GM04504 (cell line): ENCODE measurements around the gene ACTMAP.
"Not testable (repeated sequence)": the region's sequence is repeated elsewhere in the genome, so short reads cannot be mapped to it uniquely, and the experiment has no call there.

Experiments
- DNase-seq: peaks from one replicate; pipeline ENCODE4 v3.0.0-alpha.2; 2012; ENCODE audit warnings: low read depth

ACTMAP gene

DNA sequence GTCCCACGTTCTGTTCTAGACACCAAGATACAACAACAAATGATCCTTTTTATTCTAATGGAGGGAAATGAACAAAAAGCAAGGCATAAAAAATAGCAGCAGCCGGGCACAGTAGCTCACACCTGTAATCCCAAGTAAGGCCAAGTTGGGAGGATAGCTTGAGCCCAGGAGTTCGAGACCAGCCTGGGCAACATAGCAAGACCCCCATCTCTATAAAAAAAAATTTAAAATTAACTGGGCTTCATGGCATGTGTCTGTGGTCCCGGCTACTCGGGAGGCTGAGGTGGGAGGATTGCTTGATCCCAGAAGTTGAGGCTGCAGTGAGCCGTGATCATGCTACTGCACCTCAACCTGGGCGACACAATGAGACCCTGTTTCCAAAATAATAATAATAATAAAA is 26.1 kb upstream of the ACTMAP start:
- no peak for DNase-seq

DNA sequence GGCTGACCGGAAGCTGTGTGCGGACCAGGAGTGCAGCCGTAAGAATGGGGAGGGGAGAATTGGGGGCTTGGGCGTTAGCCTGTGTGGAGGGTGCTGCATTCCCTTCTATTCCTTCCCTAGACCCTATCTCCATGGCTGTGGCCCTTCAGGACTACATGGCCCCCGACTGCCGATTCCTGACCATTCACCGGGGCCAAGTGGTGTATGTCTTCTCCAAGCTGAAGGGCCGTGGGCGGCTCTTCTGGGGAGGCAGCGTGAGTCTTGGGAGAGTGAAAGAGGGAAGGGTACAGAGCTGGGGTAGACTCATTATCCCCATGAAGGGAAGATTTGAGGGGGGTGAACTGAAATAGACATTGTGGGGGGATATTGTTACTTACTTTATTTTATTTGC is 25.4 kb upstream of the ACTMAP start:
- DNase-seq, result no peak

DNA sequence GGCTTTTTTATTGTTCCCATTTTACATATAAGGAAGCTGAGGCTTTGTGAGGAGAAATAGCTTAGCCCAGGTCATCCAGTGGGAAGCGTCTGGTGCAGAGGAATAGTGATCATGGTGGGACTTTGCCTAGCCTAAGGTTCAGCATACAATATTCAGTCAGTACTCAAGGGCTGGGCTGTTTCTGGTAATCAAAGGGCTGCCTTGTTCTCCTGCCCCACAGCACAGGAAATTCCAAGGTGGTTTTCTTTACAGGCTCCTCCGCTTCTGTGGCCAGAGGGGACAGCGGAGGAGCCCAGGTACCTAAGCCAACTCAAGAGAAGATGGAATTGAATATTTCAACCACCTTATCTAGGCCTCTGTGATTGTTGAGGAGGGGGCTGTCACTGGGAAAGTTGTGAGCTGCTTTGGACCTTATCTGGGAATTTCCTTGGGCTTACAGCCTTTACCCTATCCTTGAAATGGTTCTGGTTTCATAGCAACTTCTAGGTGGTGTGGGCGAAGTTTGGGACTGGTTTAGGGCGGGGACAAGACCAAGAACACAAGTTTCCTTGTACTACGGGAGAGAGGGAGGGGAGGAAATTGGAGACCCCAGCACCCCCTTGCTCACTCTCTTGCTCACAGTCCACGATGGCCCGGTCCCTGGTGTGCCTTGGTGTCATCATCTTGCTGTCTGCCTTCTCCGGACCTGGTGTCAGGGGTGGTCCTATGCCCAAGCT is 24.8 kb upstream of the ACTMAP start, which contains the start of gene MIA:
TSS of gene MIA (plus strand) at position 606 of the 716 bp plus-strand sequence. CDS start at position 628, 22 bp downstream.
- no peak for DNase-seq

DNA sequence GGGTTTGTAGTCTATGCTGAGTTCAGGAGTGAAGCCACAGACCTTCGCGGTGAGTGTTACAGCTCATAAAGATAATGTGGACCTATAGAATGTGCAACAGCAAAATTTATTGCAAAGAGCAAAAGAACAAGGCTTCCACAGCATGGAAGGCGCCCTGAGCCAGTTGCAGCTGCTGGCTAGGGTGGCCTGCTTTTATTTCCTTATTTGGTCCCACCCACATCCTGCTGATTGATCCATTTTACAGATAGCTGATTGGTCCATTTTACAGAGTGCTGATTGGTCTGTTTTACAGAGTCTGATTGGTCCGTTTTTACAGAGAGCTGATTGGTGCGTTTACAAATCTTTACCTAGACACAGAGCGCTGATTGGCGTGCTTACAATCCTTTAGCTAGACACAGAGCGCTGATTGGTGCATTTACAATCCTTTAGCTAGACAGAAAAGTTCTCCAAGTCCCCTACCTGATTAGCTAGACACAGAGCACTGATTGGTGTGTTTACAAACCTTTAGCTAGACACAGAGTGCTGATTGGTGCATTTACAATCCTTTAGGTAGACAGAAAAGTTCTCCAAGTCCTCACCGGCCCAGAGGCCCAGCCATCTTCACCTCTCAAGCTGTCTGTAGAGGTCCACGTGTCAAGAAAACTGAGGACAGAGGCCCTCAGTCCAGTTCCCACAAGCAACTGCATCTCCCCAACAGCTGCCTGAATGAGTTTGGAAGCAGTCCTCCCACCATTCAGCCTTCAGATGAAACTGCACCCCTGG is 21.0 kb upstream of the ACTMAP start:
- DNase-seq, result not testable (repeated sequence)

DNA sequence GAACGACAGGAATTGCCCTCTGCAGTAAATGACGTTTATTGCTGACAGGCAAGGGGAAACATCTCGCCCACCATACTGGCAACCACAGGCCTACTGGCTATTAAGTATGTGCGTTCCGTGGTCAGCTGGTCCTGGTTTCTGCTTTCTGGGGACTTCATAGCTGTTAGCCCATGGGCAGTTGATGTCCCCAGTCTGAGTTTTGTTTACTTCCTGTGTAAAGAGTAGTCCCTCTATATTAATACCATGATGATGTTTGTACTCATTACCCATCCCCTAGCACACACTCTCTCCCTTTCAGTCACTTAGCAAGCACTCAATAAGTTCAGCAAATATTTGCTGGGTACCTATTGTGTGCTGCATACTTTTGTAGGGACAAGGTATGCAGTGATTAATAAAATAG is 18.6 kb upstream of the ACTMAP start:
- DNase-seq, result no peak

DNA sequence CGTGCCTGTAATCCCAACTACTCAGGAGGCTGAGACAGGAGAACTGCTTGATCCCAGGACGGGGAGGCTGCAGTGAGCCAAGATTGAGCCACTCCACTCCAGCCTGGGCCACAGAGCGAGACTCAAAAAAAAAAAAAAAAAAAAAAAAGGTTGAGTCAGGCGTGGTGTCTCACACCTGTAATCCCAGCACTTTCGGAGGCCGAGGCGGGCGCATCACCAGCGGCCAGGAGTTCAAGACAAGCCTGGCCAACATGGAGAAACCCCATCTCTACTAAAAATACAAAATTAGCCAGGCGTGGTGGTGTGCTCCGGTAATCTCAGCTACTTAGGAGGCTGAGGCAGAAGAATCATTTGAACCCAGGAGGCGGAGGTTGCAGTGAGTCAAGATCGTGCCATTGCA is 16.1 kb upstream of the ACTMAP start:
- not testable (repeated sequence) for DNase-seq

DNA sequence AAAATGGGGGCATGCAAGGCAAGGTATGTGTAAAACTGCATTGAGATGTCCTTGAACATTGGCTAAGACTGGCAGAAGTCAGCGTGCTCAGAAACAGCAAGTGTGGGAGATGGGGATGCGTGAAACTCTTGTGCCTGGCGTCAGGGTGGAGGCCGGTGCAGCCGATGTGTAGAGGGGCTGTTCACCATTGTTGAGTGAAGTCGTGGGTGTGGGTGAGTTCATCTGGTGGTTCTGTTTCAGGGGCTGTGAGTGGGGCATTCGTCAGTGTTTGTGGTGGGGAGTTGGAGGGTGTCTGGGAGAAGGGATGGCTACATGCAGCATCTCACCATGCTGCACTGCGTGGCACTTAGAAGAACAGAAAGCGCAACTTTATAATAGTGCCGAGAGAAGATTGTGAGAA is 13.7 kb upstream of the ACTMAP start:
- no peak for DNase-seq

DNA sequence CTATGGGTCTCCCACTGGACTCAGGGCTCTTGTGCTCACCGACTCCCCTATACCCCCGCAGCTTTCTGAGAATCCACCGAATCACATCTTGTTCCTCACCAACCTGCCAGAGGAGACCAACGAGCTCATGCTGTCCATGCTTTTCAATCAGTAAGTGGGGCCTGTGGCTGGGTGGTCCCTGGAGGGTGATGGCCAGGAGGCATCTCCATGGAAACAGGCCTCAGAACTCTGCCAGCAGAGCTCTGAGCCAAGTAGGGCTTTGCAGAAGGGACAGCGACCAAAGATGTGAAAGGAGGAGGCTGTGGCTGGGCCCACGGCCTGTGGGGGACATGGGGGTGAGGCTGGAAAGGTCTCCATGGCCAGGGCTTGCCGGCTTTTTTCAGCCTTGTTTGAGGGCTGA is 13.2 kb upstream of the ACTMAP start:
- DNase-seq, result no peak

DNA sequence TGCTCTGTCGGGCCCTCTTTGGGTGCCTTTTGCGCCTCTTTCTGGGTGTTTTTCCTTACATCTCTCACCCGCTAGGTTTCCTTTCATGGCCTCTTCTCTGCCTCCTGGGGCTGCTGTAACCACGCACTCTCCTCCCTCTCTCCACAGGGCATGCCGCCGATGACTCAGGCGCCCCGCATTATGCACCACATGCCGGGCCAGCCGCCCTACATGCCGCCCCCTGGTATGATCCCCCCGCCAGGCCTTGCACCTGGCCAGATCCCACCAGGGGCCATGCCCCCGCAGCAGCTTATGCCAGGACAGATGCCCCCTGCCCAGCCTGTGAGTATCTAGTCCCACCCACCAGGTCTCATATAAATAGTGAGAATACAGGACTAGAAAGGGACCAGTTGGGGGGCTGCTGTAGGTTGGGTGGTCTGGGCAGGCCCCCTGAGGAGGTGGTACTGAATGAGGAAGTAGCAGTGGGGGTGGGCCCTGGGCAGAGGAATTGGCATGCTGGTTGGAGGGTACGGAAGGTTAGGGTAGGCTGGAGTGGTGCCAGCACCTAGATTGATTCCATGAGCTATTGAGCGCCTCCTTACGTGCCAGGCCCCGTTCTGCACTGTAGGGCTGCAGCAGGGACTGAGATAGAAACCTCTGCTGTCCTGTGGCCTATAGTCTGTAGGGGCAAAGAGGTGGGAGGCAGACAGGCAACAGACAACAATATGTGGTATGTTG is 12.6 kb upstream of the ACTMAP start:
- no peak for DNase-seq

DNA sequence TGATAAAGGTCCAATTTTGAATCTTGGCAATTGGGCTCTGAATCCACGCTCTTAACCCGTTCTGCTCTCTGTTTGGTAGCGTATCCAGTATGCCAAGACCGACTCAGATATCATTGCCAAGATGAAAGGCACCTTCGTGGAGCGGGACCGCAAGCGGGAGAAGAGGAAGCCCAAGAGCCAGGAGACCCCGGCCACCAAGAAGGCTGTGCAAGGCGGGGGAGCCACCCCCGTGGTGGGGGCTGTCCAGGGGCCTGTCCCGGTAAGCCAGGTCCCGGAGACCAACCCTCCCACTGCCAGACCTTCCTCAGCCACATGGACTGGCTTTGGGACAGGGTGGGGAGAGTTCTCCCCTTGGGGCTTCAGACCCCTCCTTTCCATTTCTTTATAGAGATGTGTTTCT is 9.1 kb upstream of the ACTMAP start:
- no peak for DNase-seq

DNA sequence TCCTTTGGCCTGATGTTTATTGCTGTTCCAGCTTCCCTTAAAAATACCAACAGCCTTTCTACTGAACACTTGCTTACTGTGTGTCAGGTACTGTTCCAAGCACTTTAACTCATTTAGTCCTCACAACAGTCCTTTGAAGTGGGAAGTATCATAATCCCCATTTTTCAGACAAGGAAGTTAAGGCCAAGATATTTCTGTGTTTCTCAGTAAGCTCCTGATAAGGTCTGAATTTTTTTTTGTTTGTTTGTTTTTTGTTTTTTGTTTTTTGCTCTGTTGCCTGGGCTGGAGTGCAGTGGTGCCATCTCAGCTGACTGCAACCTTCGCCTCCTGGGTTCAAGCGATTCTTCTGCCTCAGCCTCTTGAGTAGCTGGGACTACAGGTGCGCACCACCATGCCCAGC is 8.2 kb upstream of the ACTMAP start:
- DNase-seq, result no peak

DNA sequence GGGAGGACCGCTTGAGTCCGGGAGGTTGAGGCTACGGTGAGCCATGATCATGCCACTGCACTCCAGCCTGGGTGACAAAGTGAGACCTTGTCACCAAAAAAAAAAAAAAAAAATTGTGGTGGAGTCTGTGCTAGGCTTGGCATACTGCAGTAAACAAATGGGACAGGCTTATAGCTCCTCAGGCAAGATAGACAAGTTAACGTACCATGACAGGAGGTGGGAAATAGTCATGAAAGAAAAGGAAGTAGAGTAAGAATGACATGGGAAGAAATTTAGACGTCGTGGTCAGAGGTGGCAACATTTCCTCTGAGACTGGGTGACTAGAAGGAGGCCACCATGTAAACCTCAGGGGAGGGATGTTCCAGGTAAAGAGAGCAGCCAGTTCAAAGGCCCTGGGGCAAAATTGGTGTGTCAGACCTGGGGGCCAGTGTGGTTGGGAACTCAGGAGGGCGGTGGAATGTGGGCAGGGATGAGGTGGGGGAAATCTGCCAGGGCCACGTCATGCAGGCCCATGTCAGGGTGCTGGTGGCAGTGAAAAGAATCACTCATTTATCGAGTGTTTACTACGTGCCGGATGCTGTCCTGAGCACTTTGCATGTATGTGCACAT is 6.3 kb upstream of the ACTMAP start:
- DNase-seq, result no peak

DNA sequence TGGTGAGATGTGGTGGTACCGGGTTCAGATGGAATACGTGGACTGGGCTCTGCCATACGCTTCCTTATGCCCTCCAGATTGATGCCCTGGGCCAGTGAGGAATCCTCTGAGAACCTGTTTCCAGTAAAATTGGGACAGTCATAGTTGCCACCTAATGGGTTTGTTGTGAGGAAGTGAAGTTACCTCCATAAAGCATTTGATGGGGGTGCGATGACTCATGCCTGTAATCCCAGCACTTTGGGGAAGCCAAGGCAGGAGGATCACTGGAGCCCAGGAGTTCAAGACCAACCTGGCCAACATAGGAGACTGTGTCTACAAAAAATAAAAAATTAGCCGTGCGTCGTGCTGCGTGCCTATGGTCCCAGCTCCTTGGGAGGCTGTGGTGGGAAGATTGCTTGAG is 5.5 kb upstream of the ACTMAP start:
- DNase-seq, result no peak

DNA sequence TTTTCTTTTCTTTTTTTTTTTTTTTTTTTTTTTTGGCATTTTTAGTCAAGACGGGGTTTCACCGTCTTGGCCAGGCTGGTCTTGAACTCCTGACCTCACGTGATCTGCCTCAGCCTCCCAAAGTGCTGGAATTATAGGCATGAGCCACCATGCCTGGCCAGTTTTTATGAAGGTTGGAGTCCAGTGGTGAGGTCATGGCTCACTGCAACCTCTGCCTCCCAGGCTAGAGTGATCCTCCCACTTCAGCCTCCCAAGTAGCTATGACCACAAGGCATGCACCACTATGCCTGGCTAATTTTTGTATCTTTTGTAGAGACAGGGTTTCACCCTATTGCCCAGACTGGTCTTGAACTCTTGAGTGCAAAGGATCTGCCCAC is 5.0 kb upstream of the ACTMAP start:
- no peak for DNase-seq

DNA sequence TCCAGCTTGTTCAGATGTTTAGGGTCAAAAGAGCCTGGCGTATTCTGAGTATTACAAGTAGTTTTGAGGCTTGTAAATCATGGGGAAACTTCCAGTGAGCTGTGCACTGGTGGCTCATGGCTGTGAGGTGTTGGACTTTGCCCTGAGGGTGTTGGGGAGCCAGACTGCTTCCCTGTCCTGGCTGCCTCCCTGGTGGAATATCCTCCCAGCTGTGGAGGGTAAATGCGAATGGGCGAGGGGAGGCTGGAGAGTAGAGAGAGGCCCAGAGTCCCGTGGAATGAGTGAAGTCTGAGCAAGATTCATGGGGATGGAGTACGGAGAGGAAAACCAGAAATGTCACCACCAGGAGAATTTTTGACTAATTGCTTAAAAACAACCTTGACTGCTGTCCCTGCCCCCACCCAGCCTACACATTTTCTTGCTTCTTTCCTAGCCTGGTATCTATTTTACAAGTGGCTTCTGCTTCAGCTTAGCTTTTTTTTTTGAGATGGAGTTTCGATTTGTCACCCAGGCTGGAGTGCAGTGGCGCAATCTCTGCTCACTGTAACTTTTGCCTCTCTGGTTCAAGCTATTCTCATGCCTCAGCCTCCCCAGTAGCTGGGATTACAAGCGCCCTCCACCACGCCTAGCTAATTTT is 4.5 kb upstream of the ACTMAP start:
- DNase-seq, result no peak

DNA sequence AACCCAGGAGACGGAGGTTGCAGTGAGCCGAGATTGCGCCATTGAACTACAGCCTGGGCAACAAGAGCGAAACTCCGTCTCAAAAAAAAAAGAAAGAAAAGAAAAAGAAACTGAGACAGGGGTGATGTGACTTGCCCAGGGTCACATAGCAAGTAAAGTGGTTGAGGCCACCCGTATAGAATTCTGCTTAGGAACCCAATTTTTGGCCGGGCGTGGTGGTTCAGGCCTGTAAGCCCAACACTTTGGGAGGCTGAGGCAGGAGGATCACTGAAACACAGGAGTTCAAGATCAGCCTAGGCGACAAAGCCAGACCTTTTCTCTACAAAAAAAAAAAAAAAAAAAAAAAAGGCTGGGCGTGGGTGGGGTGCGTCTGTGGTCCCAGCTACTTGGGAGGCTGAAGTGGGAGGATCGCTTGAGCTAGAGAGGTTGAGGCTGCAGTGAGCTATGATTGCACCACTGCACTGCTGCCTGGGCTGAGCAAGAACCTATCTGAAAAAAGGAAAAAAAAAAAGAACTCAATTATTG is 2.0 kb upstream of the ACTMAP start:
- DNase-seq, result no peak

DNA sequence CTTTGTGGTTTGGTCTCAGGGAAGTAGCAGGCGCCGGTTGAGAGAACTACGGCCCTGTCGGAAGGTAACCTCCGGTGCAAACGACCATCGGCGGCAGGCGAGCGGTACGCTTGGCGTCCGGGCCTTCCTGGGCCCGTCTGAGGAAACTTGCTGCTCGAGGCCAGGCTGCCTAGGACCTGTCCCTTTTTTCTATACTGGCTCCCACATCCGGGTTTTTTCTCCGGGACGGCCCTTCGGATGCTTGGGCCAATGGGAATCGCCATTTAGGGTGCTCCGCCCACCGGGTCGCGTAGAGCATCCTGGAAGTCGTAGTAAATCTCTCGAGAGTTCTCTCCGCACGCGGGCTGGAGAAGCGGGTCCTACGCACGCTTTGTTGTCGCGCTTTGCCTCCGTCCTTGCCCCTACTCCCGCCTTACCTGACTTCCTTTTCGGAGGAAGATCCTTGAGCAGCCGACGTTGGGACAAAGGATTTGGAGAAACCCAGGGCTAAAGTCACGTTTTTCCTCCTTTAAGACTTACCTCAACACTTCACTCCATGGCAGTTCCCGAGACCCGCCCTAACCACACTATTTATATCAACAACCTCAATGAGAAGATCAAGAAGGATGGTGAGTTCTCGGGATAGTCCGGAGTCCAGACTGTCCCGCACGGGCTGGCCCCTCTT is 729 bp upstream of the ACTMAP start, which contains the start of gene SNRPA:
TSS of gene SNRPA (plus strand) at position 330 of the 664 bp plus-strand sequence. CDS start at position 536, 206 bp downstream.
- DNase-seq, result peak; percentile 96

DNA sequence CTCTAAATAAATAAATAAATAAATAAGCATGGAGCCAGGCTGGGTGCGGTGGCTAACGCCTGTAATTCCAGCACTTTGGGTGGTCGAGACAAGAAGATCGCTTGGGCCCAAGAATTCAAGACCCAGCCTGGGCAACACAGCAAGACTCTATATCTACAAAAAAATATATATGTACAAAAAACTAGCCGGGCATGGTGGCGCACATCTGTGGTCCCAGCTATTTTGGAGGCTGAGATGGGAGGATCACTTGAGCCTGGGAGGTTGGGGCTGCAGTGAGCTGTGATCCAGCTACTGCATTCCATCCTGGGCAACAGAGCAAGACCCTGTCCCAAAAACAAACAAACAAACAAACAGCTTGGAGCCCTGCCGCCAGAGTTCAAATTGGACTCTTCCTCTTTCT is 2.7 kb downstream of the ACTMAP start:
- DNase-seq, result no peak

DNA sequence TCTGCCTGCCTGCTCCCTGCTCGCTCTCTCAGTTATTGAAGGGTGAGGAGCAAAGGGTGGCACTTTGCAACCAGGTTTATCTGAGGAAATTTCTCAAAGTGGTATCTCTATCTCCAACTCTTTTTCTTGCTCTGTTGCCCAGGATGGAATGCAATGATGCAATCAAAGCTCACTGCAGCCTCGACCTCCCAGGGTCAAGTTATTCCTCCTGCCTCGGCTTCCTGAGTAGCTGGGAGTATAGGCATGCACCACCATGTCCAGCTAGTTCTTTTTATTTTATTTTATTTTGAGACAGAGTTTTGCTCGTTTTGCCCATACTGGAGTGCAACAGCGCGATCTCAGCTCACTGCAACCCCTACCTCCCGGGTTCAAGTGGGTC is 4.9 kb downstream of the ACTMAP start:
- DNase-seq, result no peak

DNA sequence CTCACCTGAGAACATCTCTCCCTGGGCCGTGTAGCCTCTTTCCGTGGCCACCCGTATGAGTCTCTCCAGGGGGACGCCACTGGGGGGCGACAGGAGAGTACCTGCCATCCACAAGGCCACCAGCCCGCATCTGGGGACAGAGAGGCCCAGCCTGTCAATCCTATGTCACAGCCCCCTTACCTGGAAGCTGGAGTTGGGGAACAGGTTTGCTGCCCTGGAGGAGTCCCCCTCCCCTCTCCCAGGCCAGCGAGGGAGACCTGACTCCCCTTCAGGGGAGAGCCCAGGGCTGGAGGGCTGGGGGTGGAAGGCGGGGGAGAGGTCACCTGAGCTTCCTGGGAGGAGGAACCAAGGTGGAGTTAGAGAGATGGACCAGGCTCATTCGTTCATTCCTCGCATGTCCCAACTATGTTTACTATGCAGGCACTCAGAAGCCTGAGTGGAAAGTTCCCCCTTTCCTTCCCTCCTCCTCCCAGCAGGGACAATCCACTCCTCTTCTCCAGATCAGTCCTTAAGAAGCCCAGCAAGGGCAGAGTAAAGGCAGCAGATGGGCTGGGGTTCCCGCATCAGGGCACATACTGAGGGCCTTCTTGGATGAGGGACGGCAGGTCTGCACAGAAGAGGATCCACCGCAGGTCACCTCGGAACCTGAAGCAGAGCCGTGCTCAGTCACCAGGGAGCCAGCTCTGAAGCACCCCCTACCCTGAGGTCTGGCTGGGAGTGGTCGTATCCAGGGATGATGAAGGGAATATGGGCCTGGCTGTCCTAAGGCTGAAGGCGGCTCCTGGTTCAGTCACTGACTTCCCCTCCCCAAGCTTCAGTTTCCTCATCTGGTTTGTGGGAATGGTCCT is 5.5 kb downstream of the ACTMAP start:
- no peak for DNase-seq
